HepG2 (cell line): Measurements from ENCODE around the gene SYNC. TPM values are rescaled to one million over a fixed set of nuclear protein-coding genes. Genes with fewer than 3 reads are reported as not detected.
A peak's percentile ranks its signal among the peaks of the same experiment; 100 is the strongest.

Experiments
- ATAC-seq: fragments of 200-7000 bp; cut with Tn5 transposase; 3 replicates; pipeline ENCODE4 v1.9.1; 2020; ENCODE audit warnings: mild to moderate bottlenecking, moderate library complexity
- BruUV-seq: library from RNA; stranded (reverse); fragments of 400-500 nt; replicated peaks from 2 replicates; lab custom pipeline; 2021; lab: Mats Ljungman, UMichigan
- CTCF ChIA-PET: fragments of 300-600 bp; formaldehyde crosslinking; extraction: SDS; loops from one replicate; lab custom pipeline; 2021; ENCODE audit warnings: low total read pairs, inconsistent platforms, low intra/inter-chr PET ratio; lab: Yijun Ruan, JAX
- POLR2A ChIA-PET: fragments of 350-600 bp; sonication (Branson Sonifier 250); formaldehyde crosslinking; loops from one replicate; lab custom pipeline; 2020; ENCODE audit warnings: antibody characterized with exemption, inconsistent platforms; lab: Yijun Ruan, JAX
- DNase-seq: peaks from one replicate; pipeline ENCODE4 v3.0.0-alpha.2; 2015; ENCODE audit warnings: low spot score
- FAIRE-seq: peaks from 3 replicates; lab custom pipeline; 2011; peaks lifted over from hg19 to GRCh38; lab: Jason Lieb, UNC
- H2AFZ ChIP-seq: one replicate; pipeline ENCODE4 v1.6.1; 2011; ENCODE audit warnings: low read length, inconsistent platforms
- H3K27ac ChIP-seq: fragments of 300-600 bp; 3 replicates; pipeline ENCODE4 v1.8.0; 2011; ENCODE audit warnings: mixed run types, mild to moderate bottlenecking, mixed read lengths, low read length, inconsistent platforms; ENCODE audit not compliant: insufficient read depth; ENCODE audit errors: extremely low read length
- H3K27me3 ChIP-seq, 2 experiments: fragments of 200-600 bp in 1 of 2; 2 replicates in 1 of 2; 3 replicates in 1 of 2; pipeline versions ENCODE4 v1.6.0 to v1.8.0; 2011; ENCODE audit warnings: low read length in 2 of 2, mild to moderate bottlenecking in 2 of 2, moderate library complexity in 2 of 2, inconsistent platforms in 1 of 2; ENCODE audit not compliant: insufficient read depth in 2 of 2, control insufficient read depth in 1 of 2
- H3K36me3 ChIP-seq, 2 experiments: fragments of 200-600 bp in 1 of 2; replicated peaks in 1 of 2; 2 replicates in 1 of 2; 3 replicates in 1 of 2; pipeline versions ENCODE4 v1.5.1 to v1.8.0; 2011; ENCODE audit warnings: low read length in 2 of 2, inconsistent platforms in 1 of 2; ENCODE audit not compliant: insufficient read depth in 2 of 2, control insufficient read depth in 1 of 2
- H3K4me1 ChIP-seq: 2 replicates; pipeline ENCODE4 v1.5.1; 2012; ENCODE audit warnings: low read length, inconsistent platforms; ENCODE audit not compliant: insufficient read depth
- H3K4me2 ChIP-seq: 2 replicates; pipeline ENCODE4 v1.6.0; 2011; ENCODE audit warnings: low read depth, low read length, inconsistent platforms
- H3K4me3 ChIP-seq, 3 experiments: fragments of 200-600 bp in 1 of 3; sonication (generic), shearing (Covaris generic) in 1 of 3; replicated peaks in 1 of 3; 2 replicates each; pipeline ENCODE4 v1.5.1; 2011 to 2016; ENCODE audit warnings: low read length in 3 of 3, inconsistent platforms in 2 of 3, low read depth in 2 of 3, mild to moderate bottlenecking in 2 of 3, control low read depth in 1 of 3, mixed read lengths in 1 of 3; ENCODE audit not compliant: insufficient read depth in 1 of 3
- H3K79me2 ChIP-seq: one replicate; pipeline ENCODE4 v1.6.1; 2011; ENCODE audit warnings: low read length, inconsistent platforms; ENCODE audit not compliant: insufficient read depth
- H3K9ac ChIP-seq: 2 replicates; pipeline ENCODE4 v1.6.0; 2011; ENCODE audit warnings: mild to moderate bottlenecking, low read depth, low read length, inconsistent platforms; ENCODE audit not compliant: insufficient read depth
- H3K9me3 ChIP-seq: 2 replicates; pipeline ENCODE4 v1.5.1; 2012; ENCODE audit warnings: mild to moderate bottlenecking, low read length
- H4K20me1 ChIP-seq: 2 replicates; pipeline ENCODE4 v1.6.0; 2011; ENCODE audit warnings: inconsistent platforms, mild to moderate bottlenecking, low read length, moderate library complexity; ENCODE audit not compliant: insufficient read depth
- GTF2F1 ChIP-seq: fragments of 150-350 bp; IDR thresholded peaks from 2 replicates; pipeline ENCODE4 v1.6.1; 2014; ENCODE audit warnings: low read length
- WIZ ChIP-seq: sonication (generic); formaldehyde crosslinking; IDR thresholded peaks from 2 replicates; pipeline ENCODE4 v1.5.1; 2020; ENCODE audit warnings: mild to moderate bottlenecking, missing genetic modification reagents
- ZNF770 ChIP-seq: sonication (generic); formaldehyde crosslinking; IDR thresholded peaks from 2 replicates; pipeline ENCODE4 v1.5.0; 2020; ENCODE audit warnings: mild to moderate bottlenecking, missing genetic modification reagents
- WGBS: methylation state at CpG from one replicate; pipeline ENCODE4 v1.1.6; 2017; ENCODE audit warnings: low lambda C conversion rate; 5-methylcytosine and 5-hydroxymethylcytosine counted together
- in situ Hi-C: cut with HindIII; loops from 2 replicates; pipeline ENCODE4 v1.10.0; 2017; ENCODE audit warnings: low pct_unique_long_range_greater_than_20kb; ENCODE audit not compliant: extremely low pct_ligation_motif_present
- intact Hi-C: fragments of 100-400 bp; cut with micrococcal nuclease; formaldehyde crosslinking; loops from one replicate; pipeline ENCODE4 v1.10.0; 2022; ENCODE audit not compliant: unreplicated experiment
- polyA plus RNA-seq, 8 experiments: library from polyadenylated mRNA; depleted of rRNA in 3 of 8; stranded (reverse) in 7 of 8; unstranded in 1 of 8; fragments of >200 nt; fragmentation: Illumina TruSeq in 4 of 8; extraction: Trizol in 4 of 8; gene quantifications; 2 replicates each; pipeline versions ENCODE4 v1.2.1 to v1.2.3, GENCODE V29; 2011 to 2016; ENCODE audit warnings: low read depth in 4 of 8, missing spikeins in 1 of 8, mixed read lengths in 1 of 8; ENCODE audit not compliant: insufficient read depth in 1 of 8
- total RNA-seq, 5 experiments: library from RNA; depleted of rRNA; stranded (reverse); fragments of >200 nt; fragmentation: Illumina TruSeq; extraction: Trizol; gene quantifications; 2 replicates each; pipeline ENCODE4 v1.2.3, GENCODE V29; 2016; ENCODE audit warnings: low read depth in 1 of 5

SYNC gene
- total and polyA plus RNA-seq, 2 of the 13 experiments (the other 11 are each of a cell fraction or from before 2014, with no cell fraction given), result 2.4 to 5.4 TPM

- peaks cover 4% of the 10 kb centered on the region for H3K79me2 ChIP-seq
- 77% methylated on average over 9 of the region's 9 CpGs for WGBS
- in situ Hi-C loops, result no loop called here
These were observed 6.5 kb downstream of the SYNC start for GRCh38 chr1:32696041-32696440.

More at GRCh38 chr1:32696041-32696440, 6.5 kb downstream of the SYNC start:
- peak overlapping the region; percentile 81; the same call in 1 of the 2 replicates for H3K9ac ChIP-seq
- FAIRE-seq, result no peak
- peaks cover 0 to under 1% of the 10 kb centered on the region in 2 experiments; a peak in 2 of 5 replicates for H3K27me3 ChIP-seq
- peak overlapping the region; percentile 95 for H3K27ac ChIP-seq
- TF ChIP-seq ZNF770 (CRISPR knock-in tag) (0 out of 2 replicates have a peak, but pooled peaks have one; percentile 23), GTF2F1 (no peak), WIZ (CRISPR knock-in tag) (0 out of 2 replicates have a peak, but pooled peaks have one; percentile 13)
- peak overlapping the region in 1 of 3 experiments; percentile 73; a peak in 2 of 6 replicates for H3K4me3 ChIP-seq
- ATAC-seq, result peak; percentile 11; the same call in 2 of the 3 replicates
- intact Hi-C loops, result no loop called here
- H3K4me2 ChIP-seq, result peak overlapping the region; percentile 96
- POLR2A ChIA-PET, result no interaction called here
- no peaks in the 10 kb centered on the region for H4K20me1 ChIP-seq
- no peaks in the 10 kb centered on the region for H3K9me3 ChIP-seq
- peaks cover 27% of the 10 kb centered on the region for H3K4me1 ChIP-seq
- no TSS peak for BruUV-seq
- H2AFZ ChIP-seq, result peak overlapping the region; percentile 51
- no peaks in the 10 kb centered on the region for H3K36me3 ChIP-seq
- CTCF ChIA-PET, result no interaction called here
- no peak for DNase-seq
